ACC112 (cell line): ENCODE data around the gene ATP5ME.

Experiments used
- H2AFZ ChIP-seq: fragments of 200-600 bp; sonication (generic); one replicate; pipeline ENCODE4 v1.6.0; 2017; ENCODE audit warnings: antibody characterized with exemption, low read length; ENCODE audit not compliant: unreplicated experiment
- H3K27ac ChIP-seq: fragments of 200-600 bp; sonication (generic); 2 replicates; pipeline ENCODE4 v1.5.1; 2014; ENCODE audit warnings: low read depth, mild to moderate bottlenecking, antibody characterized with exemption, low read length, moderate library complexity
- H3K27me3 ChIP-seq: fragments of 200-600 bp; sonication (generic); 2 replicates; pipeline ENCODE4 v1.6.1; 2014; ENCODE audit warnings: mild to moderate bottlenecking, antibody characterized with exemption, low read length, moderate library complexity, mixed read lengths; ENCODE audit not compliant: insufficient read depth
- H3K36me3 ChIP-seq: fragments of 200-600 bp; sonication (generic); 2 replicates; pipeline ENCODE4 v1.6.1; 2016; ENCODE audit warnings: mild to moderate bottlenecking, antibody characterized with exemption, low read length, moderate library complexity, mixed read lengths; ENCODE audit not compliant: insufficient read depth
- H3K4me1 ChIP-seq: fragments of 200-600 bp; sonication (generic); one replicate; pipeline ENCODE4 v1.6.1; 2016; ENCODE audit warnings: low read length, mixed read lengths; ENCODE audit not compliant: insufficient read depth, unreplicated experiment, control insufficient read depth
- H3K4me3 ChIP-seq: fragments of 200-600 bp; sonication (generic); 2 replicates; pipeline ENCODE4 v1.5.1; 2014; ENCODE audit warnings: mild to moderate bottlenecking, low read depth, low read length
- H3K79me2 ChIP-seq: fragments of 200-600 bp; sonication (generic); one replicate; pipeline ENCODE4 v1.6.0; 2016; ENCODE audit warnings: low read length; ENCODE audit not compliant: control insufficient read depth, unreplicated experiment, insufficient read depth

The ATP5ME gene

GRCh38 chr4:687971-688853 lies 14.1 kb upstream of the ATP5ME start:
- Histone ChIP-seq H3K4me1 (peaks cover 31% of the 10 kb centered on the region), H3K79me2 (peaks cover 6% of the 10 kb centered on the region), H3K27me3 (no peaks in the 10 kb centered on the region), H3K36me3 (no peaks in the 10 kb centered on the region), H3K27ac (peak overlapping the region; percentile 75), H2AFZ (peak overlapping the region; percentile 72), H3K4me3 (peak overlapping the region; percentile 79)

DNA sequence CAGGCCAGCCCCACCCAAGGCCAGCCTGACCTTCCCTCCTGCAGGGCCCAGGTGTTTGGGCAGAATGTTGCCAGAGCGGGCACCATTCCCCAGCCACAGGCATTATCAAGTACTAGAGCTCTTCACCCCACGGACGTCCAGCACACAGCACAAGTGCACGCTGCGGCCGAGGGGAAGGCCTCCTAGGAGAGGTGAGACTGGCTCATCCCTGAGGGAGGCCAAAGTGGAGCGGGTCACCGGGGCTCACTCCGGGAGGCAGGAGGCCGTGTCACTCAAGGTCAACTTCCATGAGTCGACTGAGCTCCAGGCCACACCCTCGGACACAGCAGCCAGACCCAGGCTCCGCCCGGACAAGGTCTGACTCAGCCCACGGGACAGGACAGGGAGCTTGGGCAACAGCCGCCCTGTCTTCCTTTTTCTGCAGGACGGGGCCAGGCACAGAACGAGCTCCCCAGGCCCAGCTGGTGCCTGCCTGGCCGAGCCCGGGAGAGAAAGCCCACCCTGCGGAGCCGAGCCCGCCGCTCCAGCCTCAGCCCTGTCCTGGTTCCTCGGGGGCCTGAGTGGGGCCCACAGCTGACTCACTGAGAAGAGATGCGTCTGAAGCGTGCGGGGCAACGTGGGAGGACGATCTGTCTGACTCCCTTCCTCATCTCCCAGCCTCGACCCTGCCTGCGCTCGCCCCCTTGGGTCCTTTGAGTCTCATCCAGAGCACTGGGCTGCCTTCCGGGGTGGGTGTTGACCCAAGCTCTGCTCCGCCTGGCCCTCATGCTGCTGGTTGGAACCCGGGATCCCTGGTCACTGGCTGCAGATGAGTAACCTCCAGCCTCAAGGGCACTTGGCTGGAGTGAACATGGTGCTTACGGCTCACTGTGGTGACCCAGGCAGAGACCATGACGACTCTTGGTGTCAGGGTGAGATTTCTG lies 13.2 kb upstream of the ATP5ME start:
- Histone ChIP-seq H3K4me3 (peak overlapping the region; percentile 79), H2AFZ (no peak overlapping the region), H3K27me3 (no peaks in the 10 kb centered on the region), H3K4me1 (peaks cover 31% of the 10 kb centered on the region), H3K79me2 (peaks cover 6% of the 10 kb centered on the region), H3K27ac (peak overlapping the region; percentile 75), H3K36me3 (no peaks in the 10 kb centered on the region)

GRCh38 chr4:686413-687040 lies 12.5 kb upstream of the ATP5ME start:
- Histone ChIP-seq H3K79me2 (peaks cover 6% of the 10 kb centered on the region), H3K4me3 (no peak overlapping the region), H3K4me1 (peaks cover 31% of the 10 kb centered on the region), H3K27ac (no peak overlapping the region), H3K27me3 (no peaks in the 10 kb centered on the region), H3K36me3 (no peaks in the 10 kb centered on the region), H2AFZ (no peak overlapping the region)

GRCh38 chr4:685679-686412 lies 11.8 kb upstream of the ATP5ME start:
- H3K27me3 ChIP-seq = no peaks in the 10 kb centered on the region
- no peak overlapping the region for H3K27ac ChIP-seq
- no peak overlapping the region for H3K4me3 ChIP-seq
- H3K79me2 ChIP-seq = peaks cover 6% of the 10 kb centered on the region
- no peaks in the 10 kb centered on the region for H3K36me3 ChIP-seq
- H3K4me1 ChIP-seq = peaks cover 32% of the 10 kb centered on the region
- H2AFZ ChIP-seq = no peak overlapping the region

GRCh38 chr4:684623-685327 lies 10.7 kb upstream of the ATP5ME start:
- peaks cover 36% of the 10 kb centered on the region for H3K4me1 ChIP-seq
- H2AFZ ChIP-seq = no peak overlapping the region
- no peaks in the 10 kb centered on the region for H3K36me3 ChIP-seq
- H3K27me3 ChIP-seq = no peaks in the 10 kb centered on the region
- H3K27ac ChIP-seq = no peak overlapping the region
- H3K79me2 ChIP-seq = peaks cover 6% of the 10 kb centered on the region
- no peak overlapping the region for H3K4me3 ChIP-seq

DNA sequence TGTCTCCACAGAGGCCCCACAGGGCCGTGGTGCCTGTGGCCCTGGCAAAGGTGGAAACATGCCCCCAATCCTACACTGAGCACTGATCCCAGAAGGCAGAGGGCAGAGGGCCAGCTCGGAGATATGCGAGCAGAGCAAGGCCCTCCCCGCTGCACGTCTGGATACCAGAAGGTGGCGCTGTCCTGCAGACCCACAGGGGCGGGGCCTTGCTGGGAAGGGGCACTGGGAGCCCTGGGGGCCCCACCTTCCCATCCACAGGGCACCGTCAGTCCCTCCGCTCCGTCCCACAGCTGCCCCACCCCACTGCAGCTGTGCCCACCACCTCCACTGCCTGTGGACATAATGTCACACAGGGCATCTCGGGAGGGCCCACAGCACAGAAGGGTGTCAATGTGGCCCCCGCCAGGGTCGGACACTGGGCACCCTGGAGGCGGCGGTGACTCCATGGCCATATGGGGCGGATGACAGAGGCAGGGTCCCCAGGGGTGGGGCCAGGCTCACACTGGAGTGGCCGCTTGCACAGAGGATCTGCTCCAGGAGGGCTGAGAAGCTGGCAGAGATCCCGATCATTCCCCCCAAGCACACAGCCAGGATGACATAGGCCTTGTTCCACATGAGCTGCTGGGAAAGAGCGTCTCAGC lies 10.0 kb upstream of the ATP5ME start:
- H3K79me2 ChIP-seq = peaks cover 2% of the 10 kb centered on the region
- no peak overlapping the region for H3K4me3 ChIP-seq
- H3K27ac ChIP-seq = no peak overlapping the region
- peaks cover 29% of the 10 kb centered on the region for H3K4me1 ChIP-seq
- no peaks in the 10 kb centered on the region for H3K27me3 ChIP-seq
- H3K36me3 ChIP-seq = no peaks in the 10 kb centered on the region
- H2AFZ ChIP-seq = no peak overlapping the region

- no peak overlapping the region for H2AFZ ChIP-seq
- peaks cover under 1% of the 10 kb centered on the region for H3K79me2 ChIP-seq
- H3K4me1 ChIP-seq = peaks cover 24% of the 10 kb centered on the region
- no peaks in the 10 kb centered on the region for H3K36me3 ChIP-seq
- H3K4me3 ChIP-seq = no peak overlapping the region
- H3K27ac ChIP-seq = no peak overlapping the region
- no peaks in the 10 kb centered on the region for H3K27me3 ChIP-seq
Measured at GRCh38 chr4:683247-683897, 9.3 kb upstream of the ATP5ME start.

- Histone ChIP-seq H3K4me1 (peaks cover 20% of the 10 kb centered on the region), H2AFZ (no peak overlapping the region), H3K27ac (no peak overlapping the region), H3K79me2 (no peaks in the 10 kb centered on the region), H3K4me3 (no peak overlapping the region), H3K27me3 (no peaks in the 10 kb centered on the region), H3K36me3 (no peaks in the 10 kb centered on the region)
Measured at GRCh38 chr4:682490-683172, 8.6 kb upstream of the ATP5ME start.
